Fibroblast of lung (primary cell): Measurements from ENCODE around the gene MOCOS. TPM values are rescaled to one million over a fixed set of nuclear protein-coding genes. Genes with fewer than 3 reads are reported as not detected.
A peak's percentile ranks its signal among the peaks of the same experiment; 100 is the strongest.

Source experiments
- DNase-seq, 2 donors: peaks; one replicate each; pipeline versions ENCODE4 v3.0.0 to v3.0.0-alpha.2; 2010; ENCODE audit warnings: low read depth in 2 of 2
- H2AFZ ChIP-seq: 2 replicates; pipeline ENCODE4 v1.5.1; 2012; ENCODE audit warnings: low read length, control low read depth, inconsistent platforms
- H3K27ac ChIP-seq: 2 replicates; pipeline ENCODE4 v1.5.1; 2011; ENCODE audit warnings: low read length, control low read depth; ENCODE audit not compliant: insufficient read depth
- H3K27me3 ChIP-seq: 2 replicates; pipeline ENCODE4 v1.5.1; 2011; ENCODE audit warnings: mild to moderate bottlenecking, low read length; ENCODE audit not compliant: control insufficient read depth, insufficient read depth
- H3K36me3 ChIP-seq: 2 replicates; pipeline ENCODE4 v1.5.1; 2011; ENCODE audit warnings: low read length; ENCODE audit not compliant: control insufficient read depth, insufficient read depth
- H3K4me1 ChIP-seq: 2 replicates; pipeline ENCODE4 v1.5.1; 2011; ENCODE audit warnings: low read length; ENCODE audit not compliant: control insufficient read depth, insufficient read depth; ENCODE audit errors: extremely low read depth
- H3K4me2 ChIP-seq: 2 replicates; pipeline ENCODE4 v1.5.1; 2011; ENCODE audit warnings: low read length, control low read depth; ENCODE audit not compliant: insufficient read depth; ENCODE audit errors: extremely low read depth
- H3K4me3 ChIP-seq, 4 experiments: fragments of 200-600 bp in 1 of 4; sonication (generic) in 1 of 4; replicated peaks in 1 of 4; 2 replicates each; pipeline ENCODE4 v1.5.1; 2011 to 2016; ENCODE audit warnings: low read length in 4 of 4, low read depth in 3 of 4, mild to moderate bottlenecking in 3 of 4, control low read depth in 2 of 4, inconsistent platforms in 1 of 4, mixed read lengths in 1 of 4; ENCODE audit not compliant: insufficient read depth in 1 of 4; ENCODE audit errors: control extremely low read depth in 1 of 4
- H3K79me2 ChIP-seq: 2 replicates; pipeline ENCODE4 v1.5.1; 2012; ENCODE audit warnings: mild to moderate bottlenecking, low read length, inconsistent platforms; ENCODE audit not compliant: control insufficient read depth, insufficient read depth
- H3K9ac ChIP-seq: 2 replicates; pipeline ENCODE4 v1.5.1; 2011; ENCODE audit warnings: mild to moderate bottlenecking, low read length, control low read depth; ENCODE audit not compliant: insufficient read depth
- H3K9me3 ChIP-seq: 2 replicates; pipeline ENCODE4 v1.5.1; 2012; ENCODE audit warnings: low read depth, low read length; ENCODE audit not compliant: control insufficient read depth, insufficient read depth
- H4K20me1 ChIP-seq: 2 replicates; pipeline ENCODE4 v1.5.1; 2011; ENCODE audit warnings: low read length; ENCODE audit not compliant: control insufficient read depth, insufficient read depth; ENCODE audit errors: extremely low read depth
- EZH2 ChIP-seq: IDR thresholded peaks from 2 replicates; pipeline ENCODE4 v1.5.1; 2012; ENCODE audit warnings: low read length, control low read depth, mild to moderate bottlenecking; ENCODE audit errors: missing control alignments
- polyA plus RNA-seq, 2 donors: library from polyadenylated mRNA; depleted of rRNA in 1 of 2; stranded (reverse) in 1 of 2; unstranded in 1 of 2; fragments of >200 nt; gene quantifications; 2 replicates each; pipeline ENCODE4 v1.2.1, GENCODE V29; 2011 to 2012; ENCODE audit warnings: missing spikeins in 1 of 2
- total RNA-seq: library from RNA; depleted of rRNA; stranded (reverse); fragments of >200 nt; gene quantifications from 2 replicates; pipeline ENCODE4 v1.2.1, GENCODE V29; 2014
- TF ChIP-seq, protein P1 (sequence below), 2 donors: IDR thresholded peaks in 1 of 2; conservative IDR thresholded peaks in 1 of 2; 1 replicate in 1 of 2; 2 replicates in 1 of 2; pipeline ENCODE4 v1.5.1; 2011 to 2012; ENCODE audit warnings: low read length in 2 of 2, control low read depth in 1 of 2, inconsistent platforms in 1 of 2, low read depth in 1 of 2, mild to moderate bottlenecking in 1 of 2

MOCOS gene
- total and polyA plus RNA-seq, 2 donors (not counting 1 experiment from before 2014, with no cell fraction given) = 2.0 to 13.9 TPM

DNA sequence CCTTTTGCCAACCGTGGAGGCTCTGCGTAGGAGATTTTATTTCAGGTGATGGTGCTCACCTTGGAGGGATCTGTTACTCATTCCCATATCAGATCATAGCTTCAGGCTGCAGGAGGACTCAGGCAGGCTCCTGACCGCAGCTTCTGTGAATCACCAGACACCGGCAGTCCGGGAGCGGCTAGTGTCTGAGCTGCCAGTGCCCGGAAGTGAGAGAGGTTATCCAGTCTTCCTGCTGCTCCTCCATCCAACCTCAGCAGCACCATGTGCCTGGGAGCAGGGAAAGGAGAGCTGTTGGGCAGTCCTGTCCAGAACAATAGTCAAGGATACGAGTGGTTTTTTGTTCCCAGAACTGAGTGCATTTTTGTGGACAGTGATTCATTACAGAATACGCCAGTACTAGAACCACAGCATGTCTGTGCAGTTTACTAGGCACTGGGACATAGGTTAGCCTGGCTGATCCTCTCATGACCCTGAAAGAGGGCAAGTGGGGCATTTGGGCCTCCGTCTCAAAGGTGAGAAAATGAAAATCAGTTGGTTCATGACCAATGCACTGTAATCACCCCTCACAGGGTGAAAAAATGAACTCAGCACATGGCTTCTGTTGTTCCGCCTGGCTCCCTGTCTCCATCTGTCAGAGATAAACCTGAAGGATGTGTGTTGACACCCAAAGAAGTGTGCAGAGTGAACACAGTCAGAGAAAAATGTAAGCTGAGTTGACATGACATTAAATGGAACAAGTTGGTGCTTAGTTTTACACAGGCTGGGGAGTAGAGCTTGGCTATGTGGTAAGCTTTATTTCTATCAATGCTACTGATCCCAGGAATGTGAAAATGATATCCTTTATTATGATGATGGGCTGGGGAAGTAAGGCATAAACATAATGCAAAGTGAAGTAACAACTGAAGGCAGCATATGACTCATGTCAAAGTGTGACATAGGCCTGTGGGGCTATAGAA, 122.4 kb downstream of the MOCOS start:
- Histone ChIP-seq H3K9ac (no peak overlapping the region), H2AFZ (no peak overlapping the region), H3K27me3 (no peaks in the 10 kb centered on the region), H3K79me2 (no peaks in the 10 kb centered on the region), H4K20me1 (no peaks in the 10 kb centered on the region), H3K36me3 (no peaks in the 10 kb centered on the region), H3K4me3 (no peak overlapping the region), H3K4me2 (peak overlapping the region; percentile 32), H3K4me1 (peaks cover 9% of the 10 kb centered on the region), H3K27ac (peak overlapping the region; percentile 45), H3K9me3 (no peaks in the 10 kb centered on the region)
- peak; percentile 89 to 100 for DNase-seq
- TF ChIP-seq, protein P1, sequence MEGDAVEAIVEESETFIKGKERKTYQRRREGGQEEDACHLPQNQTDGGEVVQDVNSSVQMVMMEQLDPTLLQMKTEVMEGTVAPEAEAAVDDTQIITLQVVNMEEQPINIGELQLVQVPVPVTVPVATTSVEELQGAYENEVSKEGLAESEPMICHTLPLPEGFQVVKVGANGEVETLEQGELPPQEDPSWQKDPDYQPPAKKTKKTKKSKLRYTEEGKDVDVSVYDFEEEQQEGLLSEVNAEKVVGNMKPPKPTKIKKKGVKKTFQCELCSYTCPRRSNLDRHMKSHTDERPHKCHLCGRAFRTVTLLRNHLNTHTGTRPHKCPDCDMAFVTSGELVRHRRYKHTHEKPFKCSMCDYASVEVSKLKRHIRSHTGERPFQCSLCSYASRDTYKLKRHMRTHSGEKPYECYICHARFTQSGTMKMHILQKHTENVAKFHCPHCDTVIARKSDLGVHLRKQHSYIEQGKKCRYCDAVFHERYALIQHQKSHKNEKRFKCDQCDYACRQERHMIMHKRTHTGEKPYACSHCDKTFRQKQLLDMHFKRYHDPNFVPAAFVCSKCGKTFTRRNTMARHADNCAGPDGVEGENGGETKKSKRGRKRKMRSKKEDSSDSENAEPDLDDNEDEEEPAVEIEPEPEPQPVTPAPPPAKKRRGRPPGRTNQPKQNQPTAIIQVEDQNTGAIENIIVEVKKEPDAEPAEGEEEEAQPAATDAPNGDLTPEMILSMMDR (conservative IDR thresholded peaks at IDR 0.05 in 1 of 2, IDR thresholded peaks at IDR 0.05 in 1 of 2; ENCODE audit: low read depth in 1 of 2, low read length in 2 of 2) = no peak
- no peak for TF ChIP-seq EZH2

DNA sequence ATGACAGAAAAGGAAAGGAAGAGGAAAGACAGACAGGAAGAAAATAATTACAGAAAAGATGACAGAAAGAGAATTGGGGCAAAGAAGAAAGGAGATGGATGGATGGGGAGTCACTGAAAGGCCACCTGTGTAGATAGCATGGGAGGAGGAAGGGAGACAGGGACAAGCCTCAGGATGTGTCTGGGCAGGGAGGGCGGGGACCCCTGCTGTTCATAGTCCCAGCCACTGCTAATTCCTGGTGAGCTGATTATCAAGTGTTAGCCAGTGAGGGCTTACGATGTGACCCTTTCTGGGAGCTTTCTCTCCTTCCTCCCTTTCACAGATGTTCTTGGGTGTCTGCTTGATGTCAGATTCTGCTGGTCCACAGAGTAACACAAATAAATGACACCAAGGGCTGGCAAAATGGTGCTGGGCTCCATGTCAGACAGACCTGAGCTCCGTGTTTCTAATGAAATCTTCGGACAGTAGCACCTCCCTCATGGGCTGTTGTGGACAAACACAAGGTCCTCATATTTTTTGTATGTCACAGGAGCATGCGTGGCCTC, 123.8 kb downstream of the MOCOS start:
- no peak overlapping the region for H3K4me2 ChIP-seq
- H4K20me1 ChIP-seq = no peaks in the 10 kb centered on the region
- no peak for DNase-seq
- no peak overlapping the region for H3K4me3 ChIP-seq
- TF ChIP-seq, protein P1 (conservative IDR thresholded peaks at IDR 0.05 in 1 of 2, IDR thresholded peaks at IDR 0.05 in 1 of 2; ENCODE audit: low read depth in 1 of 2, low read length in 2 of 2) = no peak
- no peak for TF ChIP-seq EZH2
- H3K27me3 ChIP-seq = no peaks in the 10 kb centered on the region
- H3K9ac ChIP-seq = no peak overlapping the region
- H2AFZ ChIP-seq = no peak overlapping the region
- no peaks in the 10 kb centered on the region for H3K79me2 ChIP-seq
- H3K4me1 ChIP-seq = peaks cover 9% of the 10 kb centered on the region
- no peaks in the 10 kb centered on the region for H3K36me3 ChIP-seq
- H3K9me3 ChIP-seq = no peaks in the 10 kb centered on the region
- H3K27ac ChIP-seq = no peak overlapping the region

DNA sequence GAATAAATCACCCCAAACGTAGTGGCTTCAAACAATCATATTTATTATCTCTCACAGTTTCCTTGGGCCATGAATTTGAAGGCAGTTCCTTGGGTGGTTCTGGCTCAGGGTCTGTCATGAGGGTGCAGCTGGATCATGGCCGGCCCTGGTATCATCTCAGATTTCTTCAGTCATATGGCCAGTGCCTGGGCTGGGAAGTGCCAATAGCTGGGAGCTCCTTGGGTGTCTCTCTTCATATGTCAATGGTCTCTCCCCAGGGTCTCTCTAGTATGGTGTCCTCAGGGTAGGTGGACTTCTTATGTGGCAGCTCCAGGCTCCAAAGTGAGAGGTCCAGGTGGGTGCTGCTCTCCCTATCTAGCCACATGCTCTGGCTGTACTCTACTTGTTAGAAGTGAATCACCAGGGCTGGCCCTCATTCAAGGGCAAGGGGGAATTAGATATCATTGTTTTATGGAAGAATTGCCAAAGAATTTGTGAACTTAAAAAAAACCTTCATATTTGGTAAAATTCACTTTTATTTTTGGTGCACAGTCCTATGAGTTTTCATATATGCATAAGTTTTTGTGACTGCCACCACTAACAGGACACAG, 125.6 kb downstream of the MOCOS start:
- no peak overlapping the region for H3K9ac ChIP-seq

More for the DNA sequence above, 125.6 kb downstream of the MOCOS start:
- Histone ChIP-seq H3K36me3 (no peaks in the 10 kb centered on the region), H3K79me2 (no peaks in the 10 kb centered on the region), H3K9me3 (no peaks in the 10 kb centered on the region), H3K27ac (no peak overlapping the region), H4K20me1 (no peaks in the 10 kb centered on the region), H3K27me3 (no peaks in the 10 kb centered on the region), H3K4me3 (no peak overlapping the region), H3K4me1 (peaks cover 9% of the 10 kb centered on the region), H3K4me2 (no peak overlapping the region), H2AFZ (no peak overlapping the region)
- TF ChIP-seq, protein P1 (conservative IDR thresholded peaks at IDR 0.05 in 1 of 2, IDR thresholded peaks at IDR 0.05 in 1 of 2; ENCODE audit: low read depth in 1 of 2, low read length in 2 of 2) = no peak
- no peak for TF ChIP-seq EZH2
- DNase-seq = peak in 1 of 2 donors; percentile 72
